Endothelial cell (in vitro differentiated cells): ENCODE results near the gene POLR3E. TPM values are rescaled to one million over a fixed set of nuclear protein-coding genes. Genes with fewer than 3 reads are reported as not detected.

ENCODE experiments used
- DNase-seq: peaks from one replicate; pipeline ENCODE4 v3.0.0; 2021; ENCODE audit warnings: low spot score
- H3K27ac Mint-ChIP-seq: one replicate; pipeline ENCODE4 v1.8.0; 2021; ENCODE audit warnings: mixed read lengths, inconsistent platforms; ENCODE audit not compliant: unreplicated experiment
- H3K27me3 Mint-ChIP-seq: one replicate; pipeline ENCODE4 v1.8.0; 2021; ENCODE audit warnings: mild to moderate bottlenecking, moderate library complexity, mixed read lengths, inconsistent platforms; ENCODE audit not compliant: unreplicated experiment
- H3K36me3 Mint-ChIP-seq: one replicate; pipeline ENCODE4 v1.8.0; 2021; ENCODE audit warnings: mild to moderate bottlenecking, low read depth, mixed read lengths, inconsistent platforms; ENCODE audit not compliant: unreplicated experiment
- H3K4me1 Mint-ChIP-seq: one replicate; pipeline ENCODE4 v1.8.0; 2021; ENCODE audit warnings: mild to moderate bottlenecking, mixed read lengths, inconsistent platforms; ENCODE audit not compliant: unreplicated experiment
- H3K4me3 Mint-ChIP-seq: one replicate; pipeline ENCODE4 v1.8.0; 2021; ENCODE audit warnings: mild to moderate bottlenecking, mixed read lengths, inconsistent platforms; ENCODE audit not compliant: unreplicated experiment
- H3K9me3 Mint-ChIP-seq: one replicate; pipeline ENCODE4 v1.8.0; 2021; ENCODE audit warnings: mixed read lengths, inconsistent platforms; ENCODE audit not compliant: unreplicated experiment
- CTCF ChIP-seq: fragments of 200-600 bp; sonication (generic); IDR thresholded peaks from one replicate; pipeline ENCODE4 v1.5.0; 2021; ENCODE audit warnings: antibody characterized with exemption; ENCODE audit not compliant: unreplicated experiment
- total RNA-seq: library from RNA; stranded (reverse); fragmentation: NEBNext Ultra II Directional; extraction: Animal tissue kit (Norgen Biotek cat#: 25700); gene quantifications from one replicate; pipeline ENCODE4 v1.2.1, GENCODE V29; 2021; ENCODE audit not compliant: unreplicated experiment

Gene POLR3E
- total RNA-seq, 1 donor from 2014 or later: 47.3 TPM

DNA sequence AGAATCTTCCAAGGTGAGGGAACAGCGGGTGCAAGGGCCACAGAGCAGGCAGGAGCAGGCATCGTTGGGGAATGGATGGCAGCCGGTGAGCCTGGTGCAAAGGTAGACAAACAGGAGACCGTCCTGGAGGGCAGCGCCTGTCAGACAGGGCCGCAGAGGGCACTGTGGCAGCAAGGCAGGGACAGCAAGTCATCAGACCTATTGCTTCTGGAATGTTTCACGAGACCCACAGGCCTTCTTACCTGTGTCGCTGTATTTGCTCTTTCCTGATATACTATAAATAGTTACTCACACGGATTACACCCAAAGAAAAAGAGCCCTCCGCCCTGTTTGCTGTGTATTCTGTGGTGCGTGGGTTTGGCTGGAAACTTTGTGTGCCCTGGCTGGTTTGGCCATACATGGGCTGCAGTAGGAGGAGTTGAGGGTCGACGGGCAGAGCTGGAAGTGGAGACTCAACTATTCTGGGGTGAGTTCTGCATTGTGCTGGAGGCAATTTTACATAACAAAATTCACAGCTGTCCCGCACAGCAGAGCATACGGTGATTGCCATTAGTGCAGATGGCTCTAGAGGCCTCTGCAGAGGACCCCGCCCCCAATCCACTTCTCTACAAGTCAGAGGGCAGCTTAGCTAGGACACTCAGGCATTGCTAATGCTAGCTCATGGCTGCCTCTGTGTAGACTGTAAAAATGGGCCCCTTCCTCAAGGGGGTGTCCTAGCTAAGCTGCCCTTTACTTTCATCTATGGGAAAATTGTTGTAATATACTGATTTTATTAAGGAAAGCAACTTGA is 18.6 kb upstream of the POLR3E start:
- H3K27ac Mint-ChIP-seq: no peak overlapping the region
- H3K4me3 Mint-ChIP-seq: no peak overlapping the region
- peaks cover 29% of the 10 kb centered on the region for H3K36me3 Mint-ChIP-seq
- no peak for TF ChIP-seq CTCF
- DNase-seq: no peak
- no peaks in the 10 kb centered on the region for H3K9me3 Mint-ChIP-seq
- H3K27me3 Mint-ChIP-seq: peaks cover 1% of the 10 kb centered on the region
- no peaks in the 10 kb centered on the region for H3K4me1 Mint-ChIP-seq

DNA sequence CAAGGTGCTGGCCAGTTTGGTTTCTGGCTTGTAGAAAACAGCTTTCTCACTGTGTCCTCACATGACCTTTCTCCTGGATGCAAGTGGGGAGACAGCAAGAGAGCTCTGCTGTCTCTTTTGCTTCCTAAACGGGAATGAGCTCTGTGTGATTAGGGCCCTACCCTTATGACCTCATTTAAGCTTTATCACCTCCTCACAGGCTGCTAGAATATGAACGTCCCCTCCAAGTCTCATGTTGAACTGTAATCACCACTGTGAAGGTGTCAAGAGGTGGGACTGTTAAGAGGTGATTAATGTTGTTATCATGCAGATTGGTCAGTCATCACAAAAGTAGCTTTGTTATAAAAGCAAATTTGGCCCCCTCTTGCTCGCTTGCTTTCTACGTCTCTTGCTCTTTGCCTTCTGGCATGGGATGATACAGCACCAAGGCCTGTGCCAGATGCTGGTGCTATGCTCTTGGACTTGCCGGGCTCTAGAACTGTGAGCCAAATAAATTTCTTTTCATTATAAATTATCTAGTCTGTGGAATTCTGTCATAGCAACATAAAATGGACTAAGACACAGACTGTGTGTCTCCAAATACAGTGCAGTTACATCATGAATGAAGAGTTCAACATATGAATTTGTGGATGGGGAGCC is 14.8 kb upstream of the POLR3E start:
- Mint-ChIP-seq H3K9me3 (no peaks in the 10 kb centered on the region), H3K36me3 (peaks cover 39% of the 10 kb centered on the region), H3K27me3 (peaks cover 1% of the 10 kb centered on the region), H3K4me1 (no peaks in the 10 kb centered on the region), H3K4me3 (no peak overlapping the region), H3K27ac (no peak overlapping the region)
- TF ChIP-seq CTCF: no peak
- no peak for DNase-seq

- H3K36me3 Mint-ChIP-seq: peaks cover 28% of the 10 kb centered on the region
- no peak for DNase-seq
- H3K4me1 Mint-ChIP-seq: no peaks in the 10 kb centered on the region
- H3K9me3 Mint-ChIP-seq: no peaks in the 10 kb centered on the region
- H3K27me3 Mint-ChIP-seq: peaks cover 1% of the 10 kb centered on the region
- H3K27ac Mint-ChIP-seq: no peak overlapping the region
- H3K4me3 Mint-ChIP-seq: no peak overlapping the region
- TF ChIP-seq CTCF: no peak
Observed at GRCh38 chr16:22284637-22285036, 12.6 kb upstream of the POLR3E start.

DNA sequence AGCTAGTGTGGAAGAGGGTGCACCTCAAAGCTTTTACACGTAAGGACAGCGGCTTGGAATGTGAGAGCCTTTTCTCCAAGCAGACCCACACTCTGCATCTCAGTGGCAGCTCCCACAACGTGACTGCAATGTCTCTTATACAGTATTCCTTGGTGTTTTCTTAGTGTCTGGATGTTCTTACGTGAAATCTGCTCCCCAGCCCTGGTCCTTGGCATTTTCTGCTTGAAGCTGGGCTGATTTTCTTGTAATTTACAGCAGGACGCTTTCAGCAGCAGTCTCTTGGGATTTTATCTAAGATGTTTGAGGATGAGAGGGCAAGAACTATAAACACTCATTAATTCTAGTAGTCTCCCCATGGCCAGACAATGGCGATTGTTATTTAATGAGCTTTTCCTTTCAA is 12.1 kb upstream of the POLR3E start:
- H3K27me3 Mint-ChIP-seq: peaks cover under 1% of the 10 kb centered on the region
- H3K4me1 Mint-ChIP-seq: no peaks in the 10 kb centered on the region
- TF ChIP-seq CTCF: no peak
- peaks cover 28% of the 10 kb centered on the region for H3K36me3 Mint-ChIP-seq
- H3K4me3 Mint-ChIP-seq: no peak overlapping the region
- no peak for DNase-seq
- H3K27ac Mint-ChIP-seq: no peak overlapping the region
- H3K9me3 Mint-ChIP-seq: no peaks in the 10 kb centered on the region

DNA sequence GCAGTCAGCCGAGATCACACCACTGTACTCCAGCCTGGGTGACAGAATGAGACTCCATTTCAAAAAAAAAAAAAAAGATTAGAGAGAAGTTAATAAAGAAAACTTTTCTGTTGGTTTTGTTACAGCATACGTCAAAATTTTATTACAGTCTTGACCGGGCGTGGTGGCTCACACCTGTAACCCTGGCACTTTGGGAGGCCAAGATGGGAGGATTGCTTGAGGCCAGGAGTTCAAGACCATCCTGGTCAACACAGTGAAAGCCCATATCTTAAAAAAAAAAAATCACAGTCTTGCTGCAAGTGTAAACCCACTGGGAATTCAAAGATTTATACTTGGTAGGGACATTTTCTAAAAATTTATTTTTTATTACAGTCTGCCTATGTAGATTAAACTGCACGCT is 6.2 kb upstream of the POLR3E start:
- no peaks in the 10 kb centered on the region for H3K27me3 Mint-ChIP-seq
- TF ChIP-seq CTCF: no peak
- H3K27ac Mint-ChIP-seq: no peak overlapping the region
- H3K9me3 Mint-ChIP-seq: no peaks in the 10 kb centered on the region
- no peak overlapping the region for H3K4me3 Mint-ChIP-seq
- peaks cover under 1% of the 10 kb centered on the region for H3K36me3 Mint-ChIP-seq
- no peak for DNase-seq
- H3K4me1 Mint-ChIP-seq: no peaks in the 10 kb centered on the region
